H1 (cell line): ENCODE measurements around the gene ASB6. TPM values are rescaled to one million over a fixed set of nuclear protein-coding genes. Genes with fewer than 3 reads are reported as not detected.

Source experiments
- CTCF ChIA-PET: fragments of 300-600 bp; sonication (Branson Sonifier 250); formaldehyde crosslinking; loops from one replicate; lab custom pipeline; 2021; ENCODE audit not compliant: partially characterized antibody; lab: Charles Lee
- POLR2A ChIA-PET: fragments of 300-600 bp; sonication (Branson Sonifier 250); formaldehyde crosslinking; loops from one replicate; lab custom pipeline; 2021; ENCODE audit warnings: inconsistent platforms; ENCODE audit not compliant: partially characterized antibody; lab: Charles Lee
- DNase-seq, 2 experiments: peaks; one replicate each; pipeline versions ENCODE4 v3.0.0 to v3.0.0-alpha.2; 2010 to 2022; ENCODE audit warnings: low spot score in 2 of 2, low read depth in 1 of 2, mixed read lengths in 1 of 2
- FAIRE-seq: peaks from 2 replicates; lab custom pipeline; 2011; peaks lifted over from hg19 to GRCh38; lab: Jason Lieb, UNC
- H2AFZ ChIP-seq: 2 replicates; pipeline ENCODE4 v1.8.1; 2012; ENCODE audit warnings: low read length, inconsistent platforms
- H2AK5ac ChIP-seq: 2 replicates; pipeline ENCODE4 v1.6.1; 2013; ENCODE audit warnings: low read depth, low read length
- H2BK120ac ChIP-seq: replicated peaks from 2 replicates; pipeline ENCODE3; 2013; ENCODE audit warnings: low read depth, low read length, inconsistent platforms
- H2BK12ac ChIP-seq: 2 replicates; pipeline ENCODE4 v1.6.1; 2013; ENCODE audit warnings: low read depth, low read length
- H2BK15ac ChIP-seq: 2 replicates; pipeline ENCODE4 v1.6.1; 2013; ENCODE audit warnings: low read length
- H2BK20ac ChIP-seq: 2 replicates; pipeline ENCODE4 v1.6.1; 2013; ENCODE audit warnings: low read length
- H2BK5ac ChIP-seq: 2 replicates; pipeline ENCODE4 v1.6.1; 2013; ENCODE audit warnings: low read depth, low read length
- H3K14ac ChIP-seq: 2 replicates; pipeline ENCODE4 v1.6.1; 2013; ENCODE audit warnings: inconsistent platforms; ENCODE audit not compliant: insufficient read length
- H3K18ac ChIP-seq: 2 replicates; pipeline ENCODE4 v1.6.1; 2013; ENCODE audit warnings: low read length; ENCODE audit errors: extremely low read depth
- H3K23ac ChIP-seq: 2 replicates; pipeline ENCODE4 v1.6.1; 2013; ENCODE audit warnings: inconsistent platforms; ENCODE audit not compliant: insufficient read length
- H3K23me2 ChIP-seq: 2 replicates; pipeline ENCODE4 v1.6.1; 2013; ENCODE audit warnings: low read depth, low read length
- H3K27ac ChIP-seq: 2 replicates; pipeline ENCODE4 v1.6.1; 2011; ENCODE audit warnings: low read depth, low read length, inconsistent platforms
- H3K27me3 ChIP-seq, 4 experiments: replicated peaks in 1 of 4; 1 replicate in 1 of 4; 2 replicates in 3 of 4; pipeline versions ENCODE4 v1.6.1 to v1.8.1; 2011 to 2013; ENCODE audit warnings: low read length in 3 of 4, mild to moderate bottlenecking in 3 of 4, inconsistent platforms in 2 of 4, mixed read lengths in 2 of 4, moderate library complexity in 1 of 4; ENCODE audit not compliant: control insufficient read depth in 3 of 4, insufficient read depth in 3 of 4; ENCODE audit errors: extremely low read depth in 1 of 4
- H3K36me3 ChIP-seq, 4 experiments: 2 replicates each; pipeline versions ENCODE4 v1.6.1 to v1.8.1; 2011 to 2013; ENCODE audit warnings: mild to moderate bottlenecking in 4 of 4, low read length in 3 of 4, moderate library complexity in 2 of 4, control low read depth in 1 of 4, inconsistent platforms in 1 of 4; ENCODE audit not compliant: insufficient read depth in 4 of 4, control insufficient read depth in 2 of 4
- H3K4ac ChIP-seq: replicated peaks from 2 replicates; pipeline ENCODE3; 2013; ENCODE audit warnings: low read length, low read depth, mixed read lengths, inconsistent platforms; ENCODE audit not compliant: insufficient read length
- H3K4me1 ChIP-seq, 4 experiments: replicated peaks in 1 of 4; 1 replicate in 1 of 4; 2 replicates in 3 of 4; pipeline versions ENCODE4 v1.6.1 to v1.8.1; 2011 to 2013; ENCODE audit warnings: low read length in 3 of 4, inconsistent platforms in 2 of 4, mixed read lengths in 1 of 4; ENCODE audit not compliant: insufficient read depth in 4 of 4, control insufficient read depth in 3 of 4
- H3K4me2 ChIP-seq, 2 experiments: 2 replicates each; pipeline versions ENCODE4 v1.6.1 to v1.8.1; 2011 to 2013; ENCODE audit warnings: low read depth in 2 of 2, low read length in 2 of 2, control low read depth in 1 of 2, inconsistent platforms in 1 of 2, mild to moderate bottlenecking in 1 of 2; ENCODE audit not compliant: insufficient read depth in 1 of 2
- H3K4me3 ChIP-seq, 4 experiments: fragments of 200-600, 300-600 bp in 1 of 4; sonication (generic), shearing (Covaris generic), sonication (Bioruptor Twin) in 1 of 4; 2 replicates each; pipeline versions ENCODE4 v1.5.1 to v1.8.1; 2011 to 2016; ENCODE audit warnings: low read length in 4 of 4, low read depth in 3 of 4, control low read depth in 2 of 4, inconsistent platforms in 2 of 4, mild to moderate bottlenecking in 2 of 4, mixed read lengths in 1 of 4, moderate library complexity in 1 of 4; ENCODE audit not compliant: insufficient read depth in 2 of 4; ENCODE audit errors: extremely low read depth in 1 of 4
- H3K56ac ChIP-seq: replicated peaks from 2 replicates; pipeline ENCODE3; 2013; ENCODE audit warnings: low read depth, mild to moderate bottlenecking, mixed read lengths, low read length, inconsistent platforms; ENCODE audit not compliant: insufficient read length
- H3K79me1 ChIP-seq: 2 replicates; pipeline ENCODE4 v1.6.1; 2013; ENCODE audit warnings: low read depth, low read length, control low read depth
- H3K79me2 ChIP-seq, 2 experiments: 2 replicates each; pipeline versions ENCODE4 v1.6.1 to v1.8.1; 2012 to 2013; ENCODE audit warnings: low read length in 2 of 2, mild to moderate bottlenecking in 2 of 2, inconsistent platforms in 1 of 2; ENCODE audit not compliant: insufficient read depth in 2 of 2, control insufficient read depth in 1 of 2
- H3K9ac ChIP-seq, 4 experiments: replicated peaks in 1 of 4; 1 replicate in 1 of 4; 2 replicates in 3 of 4; pipeline versions ENCODE4 v1.6.1 to v1.8.1; 2011 to 2013; ENCODE audit warnings: low read depth in 3 of 4, low read length in 3 of 4, control low read depth in 2 of 4, mild to moderate bottlenecking in 2 of 4, moderate library complexity in 2 of 4, inconsistent platforms in 1 of 4; ENCODE audit errors: extremely low read depth in 1 of 4
- H3K9me3 ChIP-seq, 2 experiments: 2 replicates each; pipeline versions ENCODE4 v1.6.1 to v1.8.1; 2012 to 2013; ENCODE audit warnings: mild to moderate bottlenecking in 2 of 2, moderate library complexity in 2 of 2, control low read depth in 1 of 2, inconsistent platforms in 1 of 2, low read depth in 1 of 2, low read length in 1 of 2, mixed read lengths in 1 of 2; ENCODE audit not compliant: insufficient read depth in 2 of 2
- H4K20me1 ChIP-seq, 2 experiments: replicated peaks in 1 of 2; 2 replicates each; pipeline versions ENCODE3 to v1.8.1; 2011 to 2013; ENCODE audit warnings: inconsistent platforms in 2 of 2, low read length in 2 of 2, mild to moderate bottlenecking in 1 of 2; ENCODE audit not compliant: insufficient read depth in 2 of 2, control insufficient read depth in 1 of 2
- H4K5ac ChIP-seq: 2 replicates; pipeline ENCODE4 v1.6.1; 2013; ENCODE audit warnings: low read length, low read depth, mixed read lengths, inconsistent platforms; ENCODE audit not compliant: insufficient read length
- H4K8ac ChIP-seq: 2 replicates; pipeline ENCODE4 v1.8.0; 2013; ENCODE audit warnings: mild to moderate bottlenecking, moderate library complexity, low read length, inconsistent platforms; ENCODE audit not compliant: insufficient read depth; ENCODE audit errors: extremely low read depth
- H4K91ac ChIP-seq: replicated peaks from 2 replicates; pipeline ENCODE3; 2013; ENCODE audit warnings: low read length, mixed read lengths, inconsistent platforms; ENCODE audit not compliant: insufficient read length
- CTBP2 ChIP-seq: IDR thresholded peaks from 2 replicates; pipeline ENCODE4 v1.7.0; 2011; ENCODE audit warnings: borderline replicate concordance, mild to moderate bottlenecking, moderate library complexity, mixed read lengths, low read length; ENCODE audit not compliant: insufficient read depth, insufficient read length
- SP4 ChIP-seq: IDR thresholded peaks from 2 replicates; pipeline ENCODE4 v1.6.1; 2012; ENCODE audit warnings: low read length, inconsistent platforms
- WGBS, 2 experiments: shearing (Covaris generic) in 1 of 2; methylation state at CpG; one replicate each; pipeline versions ENCODE4 v1.1.6 to v1.1.7; 2013 to 2015; ENCODE audit warnings: low lambda C conversion rate in 2 of 2, mixed read lengths in 2 of 2, inconsistent platforms in 1 of 2, low coverage in 1 of 2, missing lambda C conversion rate in 1 of 2; ENCODE audit not compliant: insufficient replicate concordance in 2 of 2, insufficient coverage in 1 of 2, insufficient read length in 1 of 2; ENCODE audit errors: extremely low coverage in 1 of 2, missing lambda C conversion rate in 1 of 2; 5-methylcytosine and 5-hydroxymethylcytosine counted together
- polyA plus RNA-seq, 7 experiments: library from polyadenylated mRNA; depleted of rRNA in 3 of 7; stranded (reverse) in 5 of 7; unstranded in 2 of 7; fragments of >200 nt in 5 of 7; fragments of 200-250 nt in 2 of 7; gene quantifications; 1 replicate in 5 of 7; 2 replicates in 1 of 7; 4 replicates in 1 of 7; pipeline versions ENCODE4 v1.2.1 to v1.2.3, GENCODE V29; 2011 to 2013; ENCODE audit warnings: missing spikeins in 2 of 7, mixed read lengths in 2 of 7
- total RNA-seq: library from RNA; stranded (reverse); fragmentation: NEBNext Ultra II Directional; extraction: Animal tissue kit (Norgen Biotek cat#: 25700); gene quantifications from 2 replicates; pipeline ENCODE4 v1.2.1, GENCODE V29; 2021

The ASB6 gene
- total and polyA plus RNA-seq, 2 of the 8 experiments (the other 6 are each of a cell fraction or from before 2014, with no cell fraction given), result 14.0 to 17.3 TPM

- no peak overlapping the region for H2BK15ac ChIP-seq
- H4K8ac ChIP-seq, result no peak overlapping the region
- no peak overlapping the region for H3K56ac ChIP-seq
- no peaks in the 10 kb centered on the region; a peak in 1 of 7 replicates for H3K27me3 ChIP-seq
- no peak overlapping the region for H3K4me2 ChIP-seq
- WGBS, 2 experiments, result 80% methylated on average over 14 of the region's 19 CpGs; no CpG with 5 or more reads in 1 of the 2 experiments
- no peak overlapping the region for H3K4me3 ChIP-seq
- no peaks in the 10 kb centered on the region for H3K23me2 ChIP-seq
- no peak overlapping the region for H2BK20ac ChIP-seq
- H3K79me2 ChIP-seq, result no peaks in the 10 kb centered on the region
- no peak overlapping the region for H3K14ac ChIP-seq
- no peak overlapping the region for H3K4ac ChIP-seq
- H4K20me1 ChIP-seq, result no peaks in the 10 kb centered on the region
- H3K23ac ChIP-seq, result no peak overlapping the region
- TF ChIP-seq CTBP2 (no peak), SP4 (no peak)
- FAIRE-seq (no peak), DNase-seq (no peak)
- no peaks in the 10 kb centered on the region for H3K36me3 ChIP-seq
- H3K79me1 ChIP-seq, result no peaks in the 10 kb centered on the region
- CTCF ChIA-PET, result interaction anchor here (0.6 to 3.3 kb wide), 4 partner anchors 9 to 129 kb away, joined by 3 to 14 read pairs (median 8); no protein-coding TSS in a partner anchor
- no peak overlapping the region for H2AFZ ChIP-seq
- no peak overlapping the region for H3K27ac ChIP-seq
- POLR2A ChIA-PET, result no interaction called here
- H2BK5ac ChIP-seq, result no peak overlapping the region
- no peak overlapping the region for H2BK120ac ChIP-seq
- H4K91ac ChIP-seq, result no peak overlapping the region
- no peak overlapping the region for H3K18ac ChIP-seq
- no peaks in the 10 kb centered on the region for H3K4me1 ChIP-seq
- no peak overlapping the region for H4K5ac ChIP-seq
- no peaks in the 10 kb centered on the region for H3K9me3 ChIP-seq
- no peak overlapping the region for H2BK12ac ChIP-seq
- H3K9ac ChIP-seq, result no peak overlapping the region
- no peak overlapping the region for H2AK5ac ChIP-seq
Measured at GRCh38 chr9:129653823-129654553, 12.0 kb upstream of the ASB6 start.
